Measurements from ENCODE around the gene UPK3A.
"Not testable (repeated sequence)": the region's sequence is repeated elsewhere in the genome, so short reads cannot be mapped to it uniquely, and the experiment has no call there.

UPK3A gene

DNA sequence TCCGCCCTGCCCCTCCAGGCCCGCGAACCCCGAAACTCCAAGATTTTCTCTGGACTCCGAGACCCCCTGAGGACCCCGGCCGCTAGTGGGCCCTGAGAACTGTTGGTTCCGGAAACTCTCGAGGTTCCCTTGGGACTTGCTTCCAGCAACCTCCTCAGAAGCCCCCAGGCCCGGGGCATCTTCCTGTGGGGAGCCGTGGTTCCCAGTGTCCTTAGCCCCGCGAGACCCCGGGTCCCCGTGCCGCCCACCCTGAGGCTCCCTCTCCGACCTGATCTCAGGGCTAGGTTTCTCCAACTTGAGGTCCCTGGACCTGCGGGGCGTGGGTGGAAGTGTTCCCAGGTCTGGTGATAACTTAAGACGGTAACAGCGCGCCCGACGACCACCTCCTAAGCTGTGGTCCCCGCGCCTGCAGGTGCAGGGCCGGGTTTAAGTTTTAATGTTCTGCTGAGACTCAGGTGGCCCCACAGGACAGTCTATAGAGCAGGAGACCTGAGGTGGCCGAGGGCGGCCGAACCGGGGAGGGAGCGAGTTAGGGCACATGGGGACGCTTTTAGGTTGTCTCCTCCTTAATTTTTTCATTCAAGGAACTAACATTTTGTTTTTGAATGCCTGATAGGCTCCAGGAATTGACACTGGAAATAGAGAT is 25.7 kb downstream of the UPK3A start:
- DNase-seq, result no peak

DNA sequence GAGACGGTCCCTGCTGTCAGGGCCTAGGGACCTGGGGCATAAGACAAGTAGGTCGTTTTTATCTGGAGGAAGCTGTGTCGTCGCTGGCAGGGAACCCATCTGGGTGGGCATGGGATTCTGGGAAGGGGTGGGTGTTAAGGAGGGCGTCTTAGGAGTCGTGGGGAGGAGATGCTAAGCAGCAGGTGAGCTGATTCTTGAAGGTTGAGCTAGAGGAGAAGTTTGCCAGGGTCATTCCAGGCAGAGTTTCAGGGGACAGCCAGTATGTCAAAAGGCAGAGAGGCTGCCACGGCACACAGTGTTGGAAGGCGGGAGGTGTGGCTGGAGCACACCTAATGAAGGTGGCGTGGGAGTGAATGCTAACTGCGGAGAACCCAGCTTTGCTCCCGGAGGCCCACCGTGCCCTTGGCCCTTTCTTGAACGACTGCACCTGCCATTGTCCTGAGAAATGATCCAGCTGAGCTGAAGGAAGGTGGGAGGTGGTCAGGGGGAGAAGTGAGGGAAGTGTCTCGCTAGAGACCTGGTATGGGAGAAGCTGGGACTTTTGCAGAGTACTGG is 26.3 kb downstream of the UPK3A start:
- no peak for DNase-seq

- no peak for DNase-seq
These were observed 27.7 kb downstream of the UPK3A start for GRCh38 chr22:45312415-45312814.

- DNase-seq, result no peak
These were observed 28.1 kb downstream of the UPK3A start for GRCh38 chr22:45312856-45313255.

DNA sequence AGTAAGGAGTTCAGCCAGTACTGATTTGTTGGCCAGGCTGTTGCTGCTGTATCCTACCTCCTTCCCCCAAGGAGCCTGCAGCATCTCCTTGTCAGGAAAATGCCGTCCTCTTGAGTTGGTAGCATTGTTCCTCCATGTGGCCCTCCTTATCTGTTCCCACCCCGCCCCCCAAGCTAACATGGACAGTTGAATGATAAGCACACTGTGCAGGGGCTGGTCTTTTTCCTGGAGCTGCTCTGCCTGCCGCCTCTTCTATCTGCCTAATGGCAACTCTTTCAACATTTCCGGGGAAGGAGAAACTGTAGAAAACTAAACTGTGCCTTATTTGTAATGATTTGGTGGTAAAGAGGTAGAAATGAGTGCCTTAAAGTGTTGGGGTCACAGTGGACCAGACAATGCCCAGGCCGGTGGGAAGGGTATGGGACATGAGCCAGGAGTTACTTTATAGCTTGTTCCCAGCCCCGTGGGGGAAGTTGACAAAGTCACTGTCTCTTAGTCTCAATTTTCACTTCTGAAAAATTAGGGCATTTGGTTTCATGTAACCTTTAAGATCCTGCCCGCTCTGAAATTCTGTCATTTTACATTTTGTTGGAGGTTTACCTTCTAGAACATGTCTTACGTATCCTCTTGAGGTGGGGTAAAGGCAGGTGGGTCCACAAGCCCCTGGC is 29.4 kb downstream of the UPK3A start:
- DNase-seq, result no peak

- DNase-seq, result no peak
These were observed 30.0 kb downstream of the UPK3A start for GRCh38 chr22:45314786-45315185.

- DNase-seq, result no peak
These were observed 32.2 kb downstream of the UPK3A start for GRCh38 chr22:45316796-45317526.

DNA sequence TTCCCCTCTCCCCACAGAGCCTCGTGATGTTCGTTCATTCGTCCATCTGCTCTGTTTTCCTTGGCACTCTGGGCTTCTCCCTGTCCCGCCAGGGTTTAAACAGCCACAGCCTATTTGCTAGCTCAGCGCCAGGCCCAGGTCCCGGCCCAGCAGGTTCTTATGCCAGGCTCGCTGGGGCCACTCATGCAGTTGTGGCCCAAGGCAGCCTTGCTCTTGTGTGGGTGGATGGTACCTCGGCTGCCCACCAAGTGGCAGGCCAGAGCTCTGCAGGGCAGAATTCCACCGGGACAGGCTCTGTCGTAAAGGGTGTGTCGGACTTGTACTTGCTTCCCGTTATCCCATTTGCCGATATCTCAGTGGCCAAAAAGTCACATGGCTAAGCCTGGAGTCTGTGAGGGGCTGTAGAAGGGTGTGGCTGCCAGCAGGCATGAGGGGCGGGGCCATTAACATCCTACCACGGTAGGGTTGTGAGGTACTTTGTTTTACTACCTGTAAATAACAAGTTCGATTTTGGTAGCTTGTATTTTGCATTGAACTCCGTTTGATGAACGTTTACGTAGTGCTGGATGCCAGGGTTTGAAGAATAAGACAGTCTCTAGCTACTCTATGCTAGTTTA is 32.9 kb downstream of the UPK3A start:
- peak; percentile 74 for DNase-seq

DNA sequence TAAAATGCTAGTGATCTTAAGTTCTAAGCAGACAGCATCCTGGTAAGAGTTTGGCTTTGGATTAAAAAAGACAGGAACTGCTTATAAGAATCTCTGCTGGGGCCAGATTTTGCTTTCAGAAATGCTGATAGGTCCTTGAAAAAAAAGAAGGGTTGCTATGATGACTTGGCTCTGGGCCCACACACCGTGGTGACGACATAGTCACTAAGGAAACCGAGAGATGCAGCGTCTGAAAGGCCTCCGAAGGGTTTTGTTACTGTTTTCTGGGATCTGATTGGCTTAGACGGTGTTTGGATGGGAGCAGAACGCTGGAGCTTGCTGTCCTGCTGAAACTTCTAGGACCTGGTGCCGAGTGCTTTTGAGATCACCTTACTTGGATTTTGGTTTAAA is 33.4 kb downstream of the UPK3A start:
- peak; percentile 66 for DNase-seq

- no peak for DNase-seq
These were observed 34.0 kb downstream of the UPK3A start for GRCh38 chr22:45318558-45319323.

DNA sequence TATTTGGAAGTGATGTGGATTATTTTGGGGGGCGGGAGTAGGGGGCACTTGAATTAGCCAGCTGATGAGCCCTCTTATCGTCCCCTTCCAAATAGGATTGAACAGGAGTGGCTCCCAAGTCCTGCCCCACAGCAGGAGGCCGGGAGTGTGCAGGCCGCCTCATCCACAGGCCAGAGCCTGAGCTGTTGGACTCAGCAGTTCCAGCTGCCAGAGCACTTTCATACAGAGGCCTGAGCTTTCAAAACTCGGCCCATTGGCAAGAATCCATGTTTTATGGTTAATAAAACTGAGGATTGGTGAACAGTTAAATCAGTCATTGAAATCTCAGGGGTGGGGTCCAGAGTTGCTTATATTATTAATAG is 34.6 kb downstream of the UPK3A start:
- no peak for DNase-seq

- no peak for DNase-seq
These were observed 35.7 kb downstream of the UPK3A start for GRCh38 chr22:45320357-45320976.

DNA sequence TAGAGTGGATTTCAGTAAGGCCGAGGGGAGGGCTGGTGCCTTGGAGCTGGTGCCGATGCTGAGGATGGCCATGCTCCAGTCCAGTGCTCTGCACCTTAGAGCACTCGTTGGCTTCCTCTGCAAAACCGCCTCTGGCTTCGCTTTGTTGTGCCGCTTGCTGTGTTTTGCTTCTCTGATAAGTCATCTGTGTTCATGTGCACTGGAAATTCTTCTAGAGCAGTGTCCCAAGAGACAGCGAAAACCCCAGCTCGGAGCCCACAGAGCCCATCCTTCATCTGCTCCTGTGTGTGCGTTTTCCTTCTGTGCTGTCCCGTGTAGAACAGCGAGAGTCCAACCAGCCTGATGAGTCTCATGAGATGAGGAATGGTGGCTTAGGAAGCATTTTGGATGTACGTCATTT is 37.1 kb downstream of the UPK3A start:
- no peak for DNase-seq

- DNase-seq, result no peak
These were observed 38.2 kb downstream of the UPK3A start for GRCh38 chr22:45322873-45323525.

DNA sequence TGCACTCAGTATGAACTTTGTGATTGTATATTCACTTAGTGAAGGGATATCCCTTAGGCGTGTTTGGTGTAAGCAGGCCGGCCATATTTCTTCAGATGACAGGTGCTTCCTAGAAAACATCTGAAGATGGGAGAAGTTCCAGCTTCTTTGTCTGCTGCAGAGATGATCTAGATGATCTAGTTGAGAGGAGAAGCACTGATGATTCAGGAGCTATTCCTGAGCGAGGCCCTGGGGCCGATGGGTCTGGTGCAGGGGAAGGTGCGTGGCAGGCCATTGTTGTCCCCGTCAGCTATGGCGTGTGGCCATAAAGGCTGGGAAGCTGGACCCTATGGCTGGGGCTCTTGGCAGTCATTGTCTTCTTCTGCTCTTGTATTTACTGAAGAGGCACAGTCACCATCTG is 38.9 kb downstream of the UPK3A start:
- no peak for DNase-seq

DNA sequence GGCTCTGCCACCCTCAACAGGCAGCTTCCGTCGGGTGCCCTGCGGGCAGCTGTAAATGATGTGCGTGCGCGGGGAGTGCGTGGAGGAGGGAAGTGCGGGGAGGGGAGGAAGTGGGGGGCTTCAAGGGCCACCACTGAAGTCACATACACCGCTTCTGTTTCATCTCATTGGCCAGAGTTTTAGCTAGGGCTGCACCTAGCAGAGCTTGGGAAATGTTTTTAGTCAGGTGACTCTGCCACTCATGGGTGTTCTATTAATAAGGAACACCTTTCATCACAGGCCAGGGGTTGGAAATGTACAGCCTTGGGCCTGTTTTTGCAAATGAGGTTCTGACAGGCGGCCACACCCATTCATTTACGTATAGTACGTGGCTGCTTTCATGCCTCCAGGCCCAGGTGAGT is 39.6 kb downstream of the UPK3A start:
- no peak for DNase-seq

GRCh38 chr22:45328261-45328660 is 43.5 kb downstream of the UPK3A start:
- DNase-seq, result not testable (repeated sequence)

GRCh38 chr22:45328822-45329529 is 44.2 kb downstream of the UPK3A start:
- DNase-seq, result peak; percentile 24

- peak; percentile 88 for DNase-seq
These were observed 44.8 kb downstream of the UPK3A start for GRCh38 chr22:45329530-45329936.

GRCh38 chr22:45330548-45330947 is 45.8 kb downstream of the UPK3A start:
- no peak for DNase-seq

DNA sequence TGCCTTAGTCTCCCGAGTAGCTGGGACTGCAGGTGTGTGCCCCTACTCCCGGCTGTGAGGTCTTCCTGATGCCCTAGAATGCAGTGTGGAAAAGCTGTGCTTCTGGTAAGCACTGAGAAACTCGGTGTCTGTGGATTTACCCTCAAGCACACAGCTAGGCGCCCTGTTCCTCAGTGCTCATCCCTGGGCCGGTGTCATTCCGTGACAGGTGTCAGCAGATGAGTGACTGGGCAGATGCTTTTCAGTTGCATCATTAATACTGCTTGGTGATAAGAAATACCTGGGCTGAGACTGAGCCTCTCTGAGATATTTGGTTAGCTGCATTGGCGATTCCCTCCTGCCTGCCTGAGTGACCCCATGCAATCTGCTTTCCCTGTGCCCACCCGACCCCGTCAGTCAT is 46.7 kb downstream of the UPK3A start:
- DNase-seq, result no peak

All from NCI-H446 treated with DMSO at 0.1 percent for 48 hours (cell line).